ENCODE measurements around the gene PRKN.
"Not testable (repeated sequence)": the region's sequence is repeated elsewhere in the genome, so short reads cannot be mapped to it uniquely, and the experiment has no call there.

Gene PRKN

DNA sequence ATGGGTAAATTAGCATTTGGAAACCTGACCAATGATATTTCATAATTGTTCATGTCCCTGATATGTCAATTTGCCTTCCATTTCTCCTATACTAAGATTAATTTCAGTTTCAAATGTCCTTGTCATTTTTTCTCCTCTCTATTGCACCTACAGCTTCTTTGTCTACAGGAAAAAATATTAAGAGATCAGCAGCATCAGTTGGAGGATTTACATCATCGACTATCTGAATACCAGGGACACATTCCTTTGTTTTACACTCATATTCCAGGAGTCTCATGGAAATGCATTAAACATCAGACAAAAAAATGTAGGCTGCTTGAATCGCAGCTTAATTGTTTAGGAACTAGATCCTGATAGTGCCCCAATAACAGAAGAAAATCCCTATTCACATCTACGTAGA, 188.2 kb downstream of the PRKN start (continued):
- TF ChIP-seq ZNF596 (tag by site-specific recombination; IDR thresholded peaks at IDR 0.05) (no peak), ZNF335 (tag by site-specific recombination; conservative IDR thresholded peaks at IDR 0.05) (no peak), ZNF324 (tag by site-specific recombination; IDR thresholded peaks at IDR 0.05) (no peak)

DNA sequence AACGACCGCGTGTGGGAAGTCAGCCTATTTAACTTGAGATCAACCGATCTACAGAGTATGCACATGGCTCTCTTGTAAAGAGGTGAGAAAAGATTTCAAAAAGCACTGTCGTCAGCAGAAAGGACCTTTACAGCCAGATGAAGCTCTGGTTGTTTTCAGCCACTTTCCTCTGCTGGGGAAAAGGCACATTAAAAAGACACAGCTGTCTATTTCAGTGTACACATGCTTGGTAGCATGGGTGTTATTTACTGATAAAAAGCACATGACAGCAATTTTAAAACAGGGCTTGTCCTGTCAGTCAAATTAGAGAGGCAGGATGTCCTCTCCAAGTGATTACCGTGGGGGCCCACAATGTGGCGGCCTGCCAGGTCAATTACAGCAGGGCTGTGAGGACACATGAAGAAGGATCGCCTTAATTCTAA, 188.9 kb downstream of the PRKN start:
- Histone ChIP-seq H3K9me3 (ENCODE audit: control insufficient read depth, insufficient read depth, low read depth, low read length) (no peaks in the 10 kb centered on the region), H3K4me1 (ENCODE audit: control insufficient read depth, insufficient read depth, low read length) (peaks cover 4% of the 10 kb centered on the region; the same call in 1 of the 2 replicates), H3K27ac (ENCODE audit: extremely low read depth, low read depth, low read length) (no peak overlapping the region), H3K36me3 (ENCODE audit: control insufficient read depth in 2 of 2, insufficient read depth in 1 of 2, low read length in 2 of 2) (no peaks in the 10 kb centered on the region), H3K4me3 (ENCODE audit: low read depth, low read length) (no peak overlapping the region)
- POLR2A ChIA-PET, result no interaction called here
- CTCF ChIA-PET, result interaction anchor here (0.6 kb wide), 1 partner anchor 801 kb away, joined by 3 read pairs; no protein-coding TSS in a partner anchor
- TF ChIP-seq ZNF514 (tag by site-specific recombination; IDR thresholded peaks at IDR 0.05), result no peak
- no peak for TF ChIP-seq ZNF112 (tag by site-specific recombination; IDR thresholded peaks at IDR 0.05)
- TF ChIP-seq TRIM28 (IDR thresholded peaks at IDR 0.05; ENCODE audit: borderline replicate concordance, low read length), result peak; percentile 56; the same call in 1 of the 2 replicates
- peak; percentile 61; the same call in 1 of the 2 replicates for TF ChIP-seq ZFP69B (tag by site-specific recombination; IDR thresholded peaks at IDR 0.05)
- no peak for TF ChIP-seq ZSCAN23 (tag by site-specific recombination; IDR thresholded peaks at IDR 0.05)
- TF ChIP-seq ZNF19 (tag by site-specific recombination; IDR thresholded peaks at IDR 0.05; ENCODE audit: low read depth), result no peak
- TF ChIP-seq, protein P1, sequence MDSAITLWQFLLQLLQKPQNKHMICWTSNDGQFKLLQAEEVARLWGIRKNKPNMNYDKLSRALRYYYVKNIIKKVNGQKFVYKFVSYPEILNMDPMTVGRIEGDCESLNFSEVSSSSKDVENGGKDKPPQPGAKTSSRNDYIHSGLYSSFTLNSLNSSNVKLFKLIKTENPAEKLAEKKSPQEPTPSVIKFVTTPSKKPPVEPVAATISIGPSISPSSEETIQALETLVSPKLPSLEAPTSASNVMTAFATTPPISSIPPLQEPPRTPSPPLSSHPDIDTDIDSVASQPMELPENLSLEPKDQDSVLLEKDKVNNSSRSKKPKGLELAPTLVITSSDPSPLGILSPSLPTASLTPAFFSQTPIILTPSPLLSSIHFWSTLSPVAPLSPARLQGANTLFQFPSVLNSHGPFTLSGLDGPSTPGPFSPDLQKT (IDR thresholded peaks at IDR 0.05; ENCODE audit: borderline replicate concordance, low read depth, low read length), result no peak

DNA sequence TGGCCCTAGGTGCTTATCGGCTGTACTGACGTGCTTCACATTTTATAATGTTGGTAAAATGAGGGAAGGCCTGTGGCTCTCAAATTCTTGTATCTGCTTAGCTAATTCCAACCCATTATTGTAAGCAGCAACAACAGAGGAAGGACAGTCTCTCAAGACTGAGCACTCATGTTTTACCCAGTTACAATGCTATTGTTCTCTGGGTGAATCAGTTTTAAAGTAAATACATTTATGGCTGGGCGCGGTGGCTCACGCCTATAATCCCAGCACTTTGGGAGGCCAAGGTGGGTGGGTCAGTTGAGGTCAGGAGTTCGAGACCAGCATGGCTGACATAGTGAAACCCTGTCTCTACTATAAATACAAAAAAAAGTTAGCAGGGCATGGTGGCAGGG, 194.6 kb downstream of the PRKN start:
- ChIA-PET CTCF (interaction anchor here (0.5 kb wide), 1 partner anchor 1162 kb away, joined by 3 read pairs; no protein-coding TSS in a partner anchor), POLR2A (no interaction called here)
- Histone ChIP-seq H3K27ac (ENCODE audit: extremely low read depth, low read depth, low read length) (no peak overlapping the region), H3K4me3 (ENCODE audit: low read depth, low read length) (no peak overlapping the region), H3K4me1 (ENCODE audit: control insufficient read depth, insufficient read depth, low read length) (no peaks in the 10 kb centered on the region), H3K9me3 (ENCODE audit: control insufficient read depth, insufficient read depth, low read depth, low read length) (no peaks in the 10 kb centered on the region), H3K36me3 (ENCODE audit: control insufficient read depth in 2 of 2, insufficient read depth in 1 of 2, low read length in 2 of 2) (no peaks in the 10 kb centered on the region)
- TF ChIP-seq ZNF48 (tag by site-specific recombination; IDR thresholded peaks at IDR 0.05), result no peak

- Histone ChIP-seq H3K36me3 (ENCODE audit: control insufficient read depth in 2 of 2, insufficient read depth in 1 of 2, low read length in 2 of 2) (no peaks in the 10 kb centered on the region), H3K27ac (ENCODE audit: extremely low read depth, low read depth, low read length) (no peak overlapping the region), H3K4me1 (ENCODE audit: control insufficient read depth, insufficient read depth, low read length) (no peaks in the 10 kb centered on the region), H3K9me3 (ENCODE audit: control insufficient read depth, insufficient read depth, low read depth, low read length) (no peaks in the 10 kb centered on the region), H3K4me3 (ENCODE audit: low read depth, low read length) (no peak overlapping the region)
- CTCF ChIA-PET, result interaction anchor here (0.5 kb wide), 1 partner anchor 1162 kb away, joined by 3 read pairs; no protein-coding TSS in a partner anchor
- POLR2A ChIA-PET, result no interaction called here
- no peak for TF ChIP-seq ZNF48 (tag by site-specific recombination; IDR thresholded peaks at IDR 0.05)
- no peak for TF ChIP-seq ZNF654 (tag by site-specific recombination; IDR thresholded peaks at IDR 0.05; ENCODE audit: low read depth)
- no peak for TF ChIP-seq SCRT2 (tag by site-specific recombination; IDR thresholded peaks at IDR 0.05)
- TF ChIP-seq ZIC2 (tag by site-specific recombination; IDR thresholded peaks at IDR 0.05), result no peak
- no peak for TF ChIP-seq ZNF223 (tag by site-specific recombination; IDR thresholded peaks at IDR 0.05)
Observed at GRCh38 chr6:162532283-162533008, 195.1 kb downstream of the PRKN start.

- POLR2A ChIA-PET; H3K9me3 ChIP-seq (ENCODE audit: control insufficient read depth, insufficient read depth, low read depth, low read length): not testable (repeated sequence)
Observed at GRCh38 chr6:162531391-162531790, 196.2 kb downstream of the PRKN start.

More at GRCh38 chr6:162531391-162531790, 196.2 kb downstream of the PRKN start:
- H3K27ac ChIP-seq (ENCODE audit: extremely low read depth, low read depth, low read length); H3K4me1 ChIP-seq (ENCODE audit: control insufficient read depth, insufficient read depth, low read length); CTCF ChIA-PET; H3K36me3 ChIP-seq (ENCODE audit: control insufficient read depth in 2 of 2, insufficient read depth in 1 of 2, low read length in 2 of 2); H3K4me3 ChIP-seq (ENCODE audit: low read depth, low read length): not testable (repeated sequence)
